CD4-positive, CD25-positive, alpha-beta regulatory T cell (primary cell): ENCODE data around the gene FBXO9. TPM values are rescaled to one million over a fixed set of nuclear protein-coding genes. Genes with fewer than 3 reads are reported as not detected.
"Not testable (repeated sequence)": the region's sequence is repeated elsewhere in the genome, so short reads cannot be mapped to it uniquely, and the experiment has no call there.

Source experiments
- ATAC-seq, 2 donors: fragments of 150-1000 bp; cut with Tn5 transposase; one replicate each; pipeline ENCODE4 v1.10.0; 2021; ENCODE audit warnings: low read depth in 2 of 2, moderate number of reproducible peaks in 2 of 2, moderate library complexity in 1 of 2
- DNase-seq, 3 donors: peaks; one replicate each; pipeline versions ENCODE4 v3.0.0 to v3.0.0-alpha.2; 2012 to 2022; ENCODE audit warnings: mixed read lengths in 1 of 3
- H3K27ac ChIP-seq: one replicate; pipeline ENCODE4 v1.7.0; 2013; ENCODE audit warnings: mild to moderate bottlenecking, low read length; ENCODE audit not compliant: insufficient read depth, poor library complexity, severe bottlenecking
- H3K27me3 ChIP-seq: one replicate; pipeline ENCODE4 v1.7.0; 2013; ENCODE audit warnings: low read length; ENCODE audit not compliant: control insufficient read depth, insufficient read depth
- H3K36me3 ChIP-seq: one replicate; pipeline ENCODE4 v1.7.0; 2013; ENCODE audit warnings: mild to moderate bottlenecking, low read length, moderate library complexity; ENCODE audit not compliant: control insufficient read depth, insufficient read depth
- H3K4me1 ChIP-seq: 2 replicates; pipeline ENCODE4 v1.7.0; 2013; ENCODE audit warnings: mild to moderate bottlenecking, low read length; ENCODE audit not compliant: insufficient read depth, control insufficient read depth, poor library complexity, severe bottlenecking
- H3K4me3 ChIP-seq: one replicate; pipeline ENCODE4 v1.7.0; 2013; ENCODE audit warnings: low read depth, mild to moderate bottlenecking, low read length, moderate library complexity
- H3K9me3 ChIP-seq, 2 experiments: 1 replicate in 1 of 2; 2 replicates in 1 of 2; pipeline ENCODE4 v1.7.0; 2013; ENCODE audit warnings: low read length in 2 of 2, mild to moderate bottlenecking in 1 of 2, moderate library complexity in 1 of 2; ENCODE audit not compliant: control insufficient read depth in 2 of 2
- H3K27ac Mint-ChIP-seq, 3 donors: one replicate each; pipeline ENCODE4 v1.8.0; 2020 to 2022; ENCODE audit warnings: mild to moderate bottlenecking in 3 of 3, mixed read lengths in 3 of 3, moderate library complexity in 2 of 3
- H3K27me3 Mint-ChIP-seq: one replicate; pipeline ENCODE4 v1.8.0; 2022; ENCODE audit warnings: mild to moderate bottlenecking, mixed read lengths
- H3K36me3 Mint-ChIP-seq: one replicate; pipeline ENCODE4 v1.8.0; 2020; ENCODE audit warnings: mixed read lengths
- H3K4me1 Mint-ChIP-seq, 4 donors: one replicate each; pipeline ENCODE4 v1.8.0; 2020 to 2022; ENCODE audit warnings: mixed read lengths in 4 of 4, mild to moderate bottlenecking in 1 of 4
- H3K4me3 Mint-ChIP-seq, 4 donors: one replicate each; pipeline ENCODE4 v1.8.0; 2020 to 2022; ENCODE audit warnings: mild to moderate bottlenecking in 4 of 4, mixed read lengths in 4 of 4, moderate library complexity in 3 of 4
- H3K9me3 Mint-ChIP-seq, 7 donors: one replicate each; pipeline ENCODE4 v1.8.0; 2020 to 2022; ENCODE audit warnings: mixed read lengths in 7 of 7, mild to moderate bottlenecking in 3 of 7, moderate library complexity in 2 of 7
- polyA plus RNA-seq, 4 donors: library from polyadenylated mRNA; unstranded; fragments of 300-500 nt; fragmentation: Illumina TruSeq; gene quantifications; one replicate each; pipeline ENCODE4 v1.2.3, GENCODE V29; 2021
- total RNA-seq: library from RNA; stranded (reverse); gene quantifications from one replicate; pipeline ENCODE4 v1.2.3, GENCODE V29; 2022

Gene FBXO9
- total and polyA plus RNA-seq, 5 donors from 2014 or later, result 44.1 to 78.3 (median 44.3) TPM

GRCh38 chr6:53059648-53060589 lies 5.3 kb upstream of the FBXO9 start:
- Mint-ChIP-seq H3K36me3 (no peaks in the 10 kb centered on the region), H3K4me1 (peaks cover 28 to 79% (median 51%) of the 10 kb centered on the region in 4 donors), H3K9me3 (no peaks in the 10 kb centered on the region), H3K27me3 (no peaks in the 10 kb centered on the region), H3K27ac (peak overlapping the region in 2 of 3 donors; percentile 92), H3K4me3 (peak overlapping the region; percentile 93 to 97 (median 94))
- Histone ChIP-seq H3K9me3 (no peaks in the 10 kb centered on the region), H3K4me3 (peak overlapping the region; percentile 90), H3K27me3 (no peaks in the 10 kb centered on the region), H3K36me3 (no peaks in the 10 kb centered on the region), H3K27ac (no peak overlapping the region), H3K4me1 (peaks cover 32% of the 10 kb centered on the region)
- no peak for ATAC-seq
- no peak for DNase-seq

GRCh38 chr6:53062169-53062539 lies 3.0 kb upstream of the FBXO9 start:
- Histone ChIP-seq H3K4me3 (peak overlapping the region; percentile 80), H3K36me3 (no peaks in the 10 kb centered on the region), H3K9me3 (no peaks in the 10 kb centered on the region), H3K27ac (peak overlapping the region; percentile 58), H3K27me3 (no peaks in the 10 kb centered on the region), H3K4me1 (peaks cover 46% of the 10 kb centered on the region)
- no peak for ATAC-seq
- peak overlapping the region; percentile 79 to 92 (median 85) for H3K27ac Mint-ChIP-seq
- H3K4me3 Mint-ChIP-seq, result peak overlapping the region; percentile 93 to 97 (median 94)
- no peaks in the 10 kb centered on the region for H3K27me3 Mint-ChIP-seq
- DNase-seq, result peak in 1 of 3 donors; percentile 10
- no peaks in the 10 kb centered on the region for H3K36me3 Mint-ChIP-seq
- no peaks in the 10 kb centered on the region for H3K9me3 Mint-ChIP-seq
- H3K4me1 Mint-ChIP-seq, result peaks cover 23 to 74% (median 51%) of the 10 kb centered on the region in 4 donors

- H3K27ac ChIP-seq, H3K9me3 Mint-ChIP-seq, ATAC-seq, H3K36me3 Mint-ChIP-seq, H3K36me3 ChIP-seq, H3K27me3 ChIP-seq, DNase-seq, H3K9me3 ChIP-seq, H3K27me3 Mint-ChIP-seq: not testable (repeated sequence)
- peak overlapping the region; percentile 98 for H3K4me3 ChIP-seq
- Mint-ChIP-seq H3K27ac (peak overlapping the region in 2 of 3 donors; percentile 93 to 96), H3K4me3 (peak overlapping the region; percentile 94 to 100 (median 98)), H3K4me1 (peaks cover 22 to 74% (median 48%) of the 10 kb centered on the region in 4 donors)
- peaks cover 52% of the 10 kb centered on the region for H3K4me1 ChIP-seq
These were observed 949 bp upstream of the FBXO9 start for GRCh38 chr6:53064255-53064654.

- peak; percentile 93 to 99 (median 96) for DNase-seq
- Mint-ChIP-seq H3K36me3 (no peaks in the 10 kb centered on the region), H3K27me3 (no peaks in the 10 kb centered on the region), H3K9me3 (no peaks in the 10 kb centered on the region), H3K4me1 (peaks cover 22 to 73% (median 46%) of the 10 kb centered on the region in 4 donors), H3K27ac (peak overlapping the region; percentile 92 to 96 (median 93)), H3K4me3 (peak overlapping the region; percentile 94 to 100 (median 98))
- Histone ChIP-seq H3K36me3 (peaks cover 3% of the 10 kb centered on the region), H3K27ac (peak overlapping the region; percentile 82), H3K9me3 (no peaks in the 10 kb centered on the region), H3K27me3 (no peaks in the 10 kb centered on the region), H3K4me3 (peak overlapping the region; percentile 98), H3K4me1 (peaks cover 46% of the 10 kb centered on the region)
- peak; percentile 89 to 90 for ATAC-seq
These were observed 408 bp upstream of the FBXO9 start for GRCh38 chr6:53064726-53065265.

- H3K4me1 ChIP-seq, result peaks cover 34% of the 10 kb centered on the region
These were observed 843 bp downstream of the FBXO9 start for GRCh38 chr6:53066077-53066417.

GRCh38 chr6:53066874-53067706 lies 1.9 kb downstream of the FBXO9 start:
- H3K36me3 Mint-ChIP-seq, result no peaks in the 10 kb centered on the region
- DNase-seq, result no peak
- Histone ChIP-seq H3K27me3 (no peaks in the 10 kb centered on the region), H3K9me3 (no peaks in the 10 kb centered on the region), H3K36me3 (peaks cover 7% of the 10 kb centered on the region), H3K4me3 (peak overlapping the region; percentile 85), H3K27ac (no peak overlapping the region), H3K4me1 (peaks cover 29% of the 10 kb centered on the region)
- no peak for ATAC-seq
- H3K27me3 Mint-ChIP-seq, result no peaks in the 10 kb centered on the region
- H3K4me3 Mint-ChIP-seq, result peak overlapping the region; percentile 94 to 100 (median 98)
- no peaks in the 10 kb centered on the region for H3K9me3 Mint-ChIP-seq
- peaks cover 30 to 61% (median 42%) of the 10 kb centered on the region in 4 donors for H3K4me1 Mint-ChIP-seq
- H3K27ac Mint-ChIP-seq, result peak overlapping the region; percentile 2 to 93 (median 34)

More at GRCh38 chr6:53066077-53066417, 843 bp downstream of the FBXO9 start:
- Histone ChIP-seq H3K36me3 (peaks cover 3% of the 10 kb centered on the region), H3K27ac (peak overlapping the region; percentile 82), H3K27me3 (no peaks in the 10 kb centered on the region), H3K4me3 (peak overlapping the region; percentile 85), H3K9me3 (no peaks in the 10 kb centered on the region)
- ATAC-seq, result no peak
- peak overlapping the region; percentile 66 to 93 (median 89) for H3K27ac Mint-ChIP-seq
- H3K27me3 Mint-ChIP-seq, result no peaks in the 10 kb centered on the region
- peak overlapping the region; percentile 94 to 100 (median 98) for H3K4me3 Mint-ChIP-seq
- DNase-seq, result peak; percentile 12 to 44 (median 21)
- no peaks in the 10 kb centered on the region for H3K9me3 Mint-ChIP-seq
- H3K36me3 Mint-ChIP-seq, result no peaks in the 10 kb centered on the region
- H3K4me1 Mint-ChIP-seq, result peaks cover 24 to 68% (median 41%) of the 10 kb centered on the region in 4 donors

- H3K36me3 Mint-ChIP-seq, result no peaks in the 10 kb centered on the region
- H3K27ac Mint-ChIP-seq, result peak overlapping the region in 1 of 3 donors; percentile 17
- Histone ChIP-seq H3K27ac (no peak overlapping the region), H3K27me3 (no peaks in the 10 kb centered on the region), H3K4me1 (peaks cover 24% of the 10 kb centered on the region), H3K36me3 (peaks cover 13% of the 10 kb centered on the region), H3K4me3 (no peak overlapping the region), H3K9me3 (no peaks in the 10 kb centered on the region)
- no peak for ATAC-seq
- H3K27me3 Mint-ChIP-seq, result no peaks in the 10 kb centered on the region
- H3K4me3 Mint-ChIP-seq, result peak overlapping the region in 2 of 4 donors; percentile 33 to 94
- H3K4me1 Mint-ChIP-seq, result peaks cover 31 to 56% (median 42%) of the 10 kb centered on the region in 4 donors
- DNase-seq, result no peak
- H3K9me3 Mint-ChIP-seq, result no peaks in the 10 kb centered on the region
These were observed 2.7 kb downstream of the FBXO9 start for GRCh38 chr6:53067849-53068361.
